Activated T-helper 1 cell treated with Interleukin-2 at 50 U/mL for 16 hours (primary cell): ENCODE measurements around the gene CTR9.
"Not testable (repeated sequence)": the region's sequence is repeated elsewhere in the genome, so short reads cannot be mapped to it uniquely, and the experiment has no call there.

Source experiments
- DNase-seq: peaks from one replicate; pipeline ENCODE4 v3.0.0-alpha.2; 2020; ENCODE audit warnings: low read depth

CTR9 gene

GRCh38 chr11:10822491-10822890 lies 71.4 kb downstream of the CTR9 start:
- DNase-seq = not testable (repeated sequence)

GRCh38 chr11:10823152-10823579 lies 72.1 kb downstream of the CTR9 start:
- no peak for DNase-seq

DNA sequence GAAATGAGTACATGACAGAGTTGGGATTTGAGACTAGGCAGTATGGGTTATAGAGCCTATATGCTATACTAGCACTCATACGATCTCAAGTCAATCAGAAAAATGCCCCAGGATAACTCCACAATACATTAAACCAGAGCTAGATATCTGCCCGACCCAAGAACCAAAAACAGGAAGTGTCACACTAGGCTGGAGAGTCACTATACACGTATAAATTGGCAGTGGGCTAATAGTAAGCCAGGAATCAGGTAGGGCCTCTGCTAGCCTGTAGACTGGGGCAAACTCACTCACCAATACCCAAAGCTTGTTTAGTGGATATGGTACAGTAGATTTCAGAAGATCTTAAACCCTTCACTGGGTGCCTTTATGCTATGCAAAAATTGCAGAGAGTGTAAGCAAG lies 73.8 kb downstream of the CTR9 start:
- no peak for DNase-seq

DNA sequence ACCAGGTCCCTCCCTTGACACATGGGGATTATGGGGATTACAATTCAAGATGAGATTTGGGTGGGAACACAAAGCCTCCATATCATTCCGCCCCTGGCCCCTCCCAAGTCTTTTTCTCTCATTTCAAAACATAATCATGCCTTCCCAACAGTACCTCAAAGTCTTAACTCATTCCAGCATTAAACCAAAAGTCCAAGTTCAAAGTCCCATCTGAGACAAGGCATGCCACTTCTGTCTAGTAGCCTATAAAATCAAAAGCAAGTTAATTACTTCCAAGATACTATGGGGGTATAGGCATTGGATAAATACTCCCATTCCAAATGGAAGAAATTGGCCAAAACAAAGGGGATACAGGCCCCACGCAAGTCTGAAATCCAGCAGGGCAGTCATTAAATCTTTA lies 77.4 kb downstream of the CTR9 start:
- DNase-seq = no peak

- DNase-seq = no peak
These were observed 78.1 kb downstream of the CTR9 start for GRCh38 chr11:10829139-10829538.
